ENCODE measurements around the gene DGAT2.
"Not testable (repeated sequence)": the region's sequence is repeated elsewhere in the genome, so short reads cannot be mapped to it uniquely, and the experiment has no call there.

The DGAT2 gene

GRCh38 chr11:75754933-75755332 lies 13.6 kb upstream of the DGAT2 start:
- DNase-seq: not testable (repeated sequence)

- no peak for DNase-seq
These were observed 10.9 kb upstream of the DGAT2 start for GRCh38 chr11:75757651-75758050.

GRCh38 chr11:75759832-75760231 lies 8.7 kb upstream of the DGAT2 start:
- no peak for DNase-seq

GRCh38 chr11:75760243-75760642 lies 8.3 kb upstream of the DGAT2 start:
- DNase-seq: no peak

GRCh38 chr11:75760710-75761493 lies 7.7 kb upstream of the DGAT2 start:
- DNase-seq: no peak

GRCh38 chr11:75762158-75762557 lies 6.4 kb upstream of the DGAT2 start:
- no peak for DNase-seq

GRCh38 chr11:75762885-75763284 lies 5.7 kb upstream of the DGAT2 start:
- no peak for DNase-seq

GRCh38 chr11:75763846-75764245 lies 4.7 kb upstream of the DGAT2 start:
- no peak for DNase-seq

- DNase-seq: no peak
These were observed 3.5 kb upstream of the DGAT2 start for GRCh38 chr11:75765116-75765515.

GRCh38 chr11:75766443-75767227 lies 1.9 kb upstream of the DGAT2 start:
- peak in 1 of 5 donors; percentile 20 for DNase-seq

GRCh38 chr11:75767228-75767572 lies 1.4 kb upstream of the DGAT2 start:
- no peak for DNase-seq

GRCh38 chr11:75767793-75768111 lies 826 bp upstream of the DGAT2 start:
- no peak for DNase-seq

GRCh38 chr11:75768909-75769771 lies 562 bp downstream of the DGAT2 start:
- DNase-seq: no peak

GRCh38 chr11:75770102-75770501 lies 1.5 kb downstream of the DGAT2 start:
- no peak for DNase-seq

- DNase-seq: no peak
These were observed 3.2 kb downstream of the DGAT2 start for GRCh38 chr11:75771646-75772410.

GRCh38 chr11:75773595-75774353 lies 5.2 kb downstream of the DGAT2 start:
- DNase-seq: peak in 1 of 5 donors; percentile 82

GRCh38 chr11:75775056-75775455 lies 6.5 kb downstream of the DGAT2 start:
- no peak for DNase-seq

GRCh38 chr11:75776546-75776945 lies 8.0 kb downstream of the DGAT2 start:
- DNase-seq: no peak

GRCh38 chr11:75777461-75778110 lies 9.0 kb downstream of the DGAT2 start:
- peak in 1 of 5 donors; percentile 46 for DNase-seq

GRCh38 chr11:75778962-75779361 lies 10.4 kb downstream of the DGAT2 start:
- DNase-seq: no peak

- peak in 1 of 5 donors; percentile 38 for DNase-seq
These were observed 11.4 kb downstream of the DGAT2 start for GRCh38 chr11:75779960-75780359.
